HUES48 (cell line): Measurements from ENCODE around the gene NCOA4.
A peak's percentile ranks its signal among the peaks of the same experiment; 100 is the strongest.
"Not testable (repeated sequence)": the region's sequence is repeated elsewhere in the genome, so short reads cannot be mapped to it uniquely, and the experiment has no call there.

Experiments
- H3K27ac ChIP-seq: one replicate; pipeline ENCODE4 v1.7.0; 2013; ENCODE audit warnings: low read depth, low read length, inconsistent platforms
- H3K27me3 ChIP-seq: 2 replicates; pipeline ENCODE4 v1.6.1; 2013; ENCODE audit warnings: mild to moderate bottlenecking, low read length; ENCODE audit not compliant: control insufficient read depth, insufficient read depth
- H3K36me3 ChIP-seq: 2 replicates; pipeline ENCODE4 v1.6.1; 2013; ENCODE audit warnings: low read length; ENCODE audit not compliant: control insufficient read depth, insufficient read depth
- H3K4me1 ChIP-seq: 2 replicates; pipeline ENCODE4 v1.6.1; 2013; ENCODE audit warnings: mild to moderate bottlenecking, low read length; ENCODE audit not compliant: control insufficient read depth, insufficient read depth
- H3K4me3 ChIP-seq: 2 replicates; pipeline ENCODE4 v1.5.1; 2013; ENCODE audit warnings: mild to moderate bottlenecking, low read depth, low read length
- H3K9ac ChIP-seq: 2 replicates; pipeline ENCODE4 v1.6.1; 2013; ENCODE audit warnings: mild to moderate bottlenecking, low read depth, low read length, moderate library complexity
- H3K9me3 ChIP-seq: 2 replicates; pipeline ENCODE4 v1.6.1; 2013; ENCODE audit warnings: low read length; ENCODE audit not compliant: control insufficient read depth, insufficient read depth

Gene NCOA4

DNA sequence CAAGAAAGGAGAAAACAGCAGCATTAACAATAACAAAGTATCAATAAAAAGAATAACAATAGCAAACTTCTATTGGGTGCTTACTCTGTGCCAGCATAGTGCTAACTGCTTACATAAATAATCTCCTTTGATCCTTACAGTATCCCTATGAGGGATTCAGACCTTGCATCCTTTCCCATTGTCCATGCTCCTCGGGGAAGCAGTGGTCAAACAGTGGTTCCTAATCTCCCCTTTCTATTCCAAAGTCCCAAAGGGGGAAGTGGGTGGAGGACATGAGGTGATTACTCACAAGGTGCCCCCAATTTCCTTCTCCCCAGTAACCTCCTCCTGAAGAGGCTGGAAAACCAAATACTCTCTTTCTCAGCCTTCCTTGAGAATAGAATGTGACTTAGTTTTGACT is 37.7 kb upstream of the NCOA4 start:
- H3K4me3 ChIP-seq, result no peak overlapping the region
- no peak overlapping the region for H3K9ac ChIP-seq
- H3K36me3 ChIP-seq, result no peaks in the 10 kb centered on the region
- H3K4me1 ChIP-seq, result no peaks in the 10 kb centered on the region
- H3K9me3 ChIP-seq, result no peaks in the 10 kb centered on the region; the same call in 1 of the 2 replicates
- H3K27me3 ChIP-seq, result no peaks in the 10 kb centered on the region
- H3K27ac ChIP-seq, result peak overlapping the region; percentile 88

DNA sequence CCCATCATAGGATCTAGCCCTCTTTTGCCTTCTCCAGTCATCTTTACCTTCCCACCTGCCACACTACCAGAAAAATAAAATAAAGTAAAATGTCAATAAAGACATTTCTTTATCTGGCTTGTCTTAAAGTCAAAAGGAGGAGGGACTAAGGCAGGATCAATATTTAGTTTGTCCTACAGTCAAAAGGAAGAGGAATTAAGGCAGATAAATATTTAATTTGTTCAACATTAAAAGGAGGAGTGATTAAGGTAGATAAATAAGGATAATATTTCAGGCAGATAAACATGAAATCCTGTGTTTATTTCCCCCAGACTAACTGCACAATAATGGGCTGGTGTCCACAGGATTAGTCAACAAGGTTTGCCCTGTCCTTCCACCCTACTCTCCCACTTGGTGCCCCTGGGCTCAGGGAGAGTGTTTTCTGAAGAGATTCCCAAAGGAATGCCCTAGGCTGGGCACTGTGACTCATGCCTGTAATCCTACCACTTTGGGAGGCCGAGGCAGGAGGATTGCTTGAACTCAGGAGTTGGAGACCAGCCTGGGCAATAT is 33.9 kb upstream of the NCOA4 start:
- Histone ChIP-seq H3K27ac (no peak overlapping the region), H3K4me1 (no peaks in the 10 kb centered on the region), H3K36me3 (no peaks in the 10 kb centered on the region), H3K27me3 (no peaks in the 10 kb centered on the region), H3K9ac (no peak overlapping the region), H3K4me3 (no peak overlapping the region), H3K9me3 (no peaks in the 10 kb centered on the region; the same call in 1 of the 2 replicates)

GRCh38 chr10:46062723-46063428 is 32.5 kb upstream of the NCOA4 start:
- H3K4me3 ChIP-seq, result no peak overlapping the region
- no peaks in the 10 kb centered on the region for H3K27me3 ChIP-seq
- no peak overlapping the region for H3K27ac ChIP-seq
- no peaks in the 10 kb centered on the region for H3K9me3 ChIP-seq
- no peaks in the 10 kb centered on the region for H3K4me1 ChIP-seq
- no peaks in the 10 kb centered on the region for H3K36me3 ChIP-seq
- H3K9ac ChIP-seq, result no peak overlapping the region

DNA sequence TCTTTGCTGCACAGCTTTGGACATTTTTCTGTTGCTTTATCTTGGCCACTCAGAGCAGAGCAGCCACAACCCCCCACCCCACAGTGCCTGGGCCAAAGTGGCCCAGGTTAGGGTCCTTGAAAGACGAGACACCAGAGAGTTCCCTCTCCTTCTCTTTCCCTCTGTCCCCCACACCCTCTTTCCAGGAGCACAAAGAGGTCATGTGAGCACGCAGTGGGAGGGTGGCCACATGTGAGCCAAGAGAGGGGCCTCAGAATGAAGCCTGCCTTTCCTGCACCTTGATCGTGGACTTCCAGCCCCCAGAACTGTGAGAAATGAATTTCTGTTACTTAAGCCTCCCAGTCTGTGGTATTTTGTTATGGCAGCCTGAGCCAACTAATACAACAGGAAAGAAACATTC is 30.3 kb upstream of the NCOA4 start:
- H3K4me3 ChIP-seq, result no peak overlapping the region
- no peak overlapping the region for H3K9ac ChIP-seq
- H3K4me1 ChIP-seq, result no peaks in the 10 kb centered on the region
- H3K36me3 ChIP-seq, result no peaks in the 10 kb centered on the region
- no peak overlapping the region for H3K27ac ChIP-seq
- no peaks in the 10 kb centered on the region for H3K9me3 ChIP-seq
- no peaks in the 10 kb centered on the region for H3K27me3 ChIP-seq

DNA sequence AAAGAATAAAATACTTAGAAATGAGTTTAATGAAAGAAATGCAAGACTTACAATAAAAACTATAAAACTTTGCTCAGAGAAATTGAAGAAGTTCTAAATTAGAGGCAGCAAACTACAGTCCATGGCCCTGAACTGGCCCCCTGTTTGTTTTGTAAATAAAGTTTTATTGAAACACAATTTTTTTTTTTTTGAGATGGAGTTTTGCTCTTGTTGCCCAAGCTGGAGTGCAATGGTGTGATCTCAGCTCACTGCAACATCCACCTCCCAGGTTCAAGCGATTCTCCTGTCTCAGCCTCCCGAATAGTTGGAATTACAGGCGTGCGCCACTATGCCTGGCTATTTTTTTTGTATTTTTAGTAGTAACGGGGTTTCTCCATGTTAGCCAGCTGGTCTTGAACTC is 27.5 kb upstream of the NCOA4 start:
- not testable (repeated sequence) for H3K9me3 ChIP-seq, H3K4me3 ChIP-seq, H3K9ac ChIP-seq, H3K27ac ChIP-seq, H3K27me3 ChIP-seq, H3K36me3 ChIP-seq
- H3K4me1 ChIP-seq, result peaks cover 21% of the 10 kb centered on the region

GRCh38 chr10:46057038-46057437 is 26.6 kb upstream of the NCOA4 start:
- no peak overlapping the region for H3K9ac ChIP-seq
- no peak overlapping the region for H3K4me3 ChIP-seq
- peaks cover 26% of the 10 kb centered on the region for H3K4me1 ChIP-seq
- no peak overlapping the region for H3K27ac ChIP-seq
- no peaks in the 10 kb centered on the region for H3K27me3 ChIP-seq
- H3K36me3 ChIP-seq, result no peaks in the 10 kb centered on the region
- H3K9me3 ChIP-seq, result no peaks in the 10 kb centered on the region

DNA sequence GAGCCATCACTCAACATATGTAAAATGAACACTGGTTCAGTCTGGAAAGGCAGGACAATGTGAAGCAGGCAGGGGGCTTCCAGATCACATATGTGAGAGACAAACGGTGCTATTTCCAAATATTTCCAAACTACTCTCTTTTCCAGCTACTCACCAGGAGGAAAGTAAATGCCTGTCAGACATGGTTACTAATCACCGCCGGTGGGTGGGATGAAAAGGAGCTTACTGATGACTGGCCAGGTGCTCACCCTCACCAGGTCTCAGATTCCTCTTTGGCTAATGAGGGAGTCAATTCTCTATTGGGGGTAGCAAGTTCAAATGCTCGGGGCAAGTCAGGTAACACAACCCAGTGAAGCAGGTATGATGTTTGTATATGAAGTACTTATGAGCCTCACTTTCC is 25.3 kb upstream of the NCOA4 start:
- Histone ChIP-seq H3K9ac (no peak overlapping the region), H3K9me3 (no peaks in the 10 kb centered on the region), H3K27ac (no peak overlapping the region), H3K36me3 (no peaks in the 10 kb centered on the region), H3K4me1 (peaks cover 30% of the 10 kb centered on the region), H3K27me3 (no peaks in the 10 kb centered on the region), H3K4me3 (no peak overlapping the region)

- Histone ChIP-seq H3K27ac (peak overlapping the region; percentile 79), H3K9ac (no peak overlapping the region), H3K4me3 (0 out of 2 replicates have a peak overlapping the region, but pooled peaks have one; percentile 28), H3K27me3 (no peaks in the 10 kb centered on the region), H3K36me3 (no peaks in the 10 kb centered on the region), H3K9me3 (no peaks in the 10 kb centered on the region), H3K4me1 (peaks cover 30% of the 10 kb centered on the region)
Observed at GRCh38 chr10:46053534-46054434, 23.4 kb upstream of the NCOA4 start.

DNA sequence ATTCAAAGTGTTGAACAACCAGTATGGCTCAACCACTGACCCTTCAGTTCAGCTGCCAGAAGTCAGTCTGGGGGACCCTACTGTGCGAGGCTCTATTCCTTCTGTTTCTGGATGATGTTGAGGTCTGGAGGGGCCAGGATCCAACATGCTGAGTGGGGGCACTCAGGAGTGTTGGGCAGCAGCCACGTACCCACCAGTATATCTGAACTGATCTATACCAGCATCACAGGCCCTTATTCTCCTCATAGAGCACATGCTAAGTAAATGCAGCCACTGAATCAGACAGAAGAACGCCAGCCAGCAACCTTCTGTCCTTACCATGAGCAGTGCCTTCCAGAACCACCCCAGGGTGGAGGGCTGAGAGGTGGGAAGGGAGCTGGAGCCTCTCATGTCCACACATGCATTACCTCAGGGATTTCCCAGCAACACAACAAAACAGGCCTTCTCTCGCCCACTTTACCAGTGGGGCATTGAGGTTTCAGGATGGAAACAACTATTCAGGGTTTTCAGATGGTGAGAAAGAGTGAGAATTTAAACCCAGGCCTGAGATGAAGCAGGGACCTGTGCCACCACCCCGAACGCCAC is 22.5 kb upstream of the NCOA4 start:
- Histone ChIP-seq H3K4me1 (peaks cover 30% of the 10 kb centered on the region), H3K9ac (no peak overlapping the region), H3K27ac (peak overlapping the region; percentile 77), H3K36me3 (no peaks in the 10 kb centered on the region), H3K27me3 (no peaks in the 10 kb centered on the region), H3K9me3 (no peaks in the 10 kb centered on the region), H3K4me3 (no peak overlapping the region)

DNA sequence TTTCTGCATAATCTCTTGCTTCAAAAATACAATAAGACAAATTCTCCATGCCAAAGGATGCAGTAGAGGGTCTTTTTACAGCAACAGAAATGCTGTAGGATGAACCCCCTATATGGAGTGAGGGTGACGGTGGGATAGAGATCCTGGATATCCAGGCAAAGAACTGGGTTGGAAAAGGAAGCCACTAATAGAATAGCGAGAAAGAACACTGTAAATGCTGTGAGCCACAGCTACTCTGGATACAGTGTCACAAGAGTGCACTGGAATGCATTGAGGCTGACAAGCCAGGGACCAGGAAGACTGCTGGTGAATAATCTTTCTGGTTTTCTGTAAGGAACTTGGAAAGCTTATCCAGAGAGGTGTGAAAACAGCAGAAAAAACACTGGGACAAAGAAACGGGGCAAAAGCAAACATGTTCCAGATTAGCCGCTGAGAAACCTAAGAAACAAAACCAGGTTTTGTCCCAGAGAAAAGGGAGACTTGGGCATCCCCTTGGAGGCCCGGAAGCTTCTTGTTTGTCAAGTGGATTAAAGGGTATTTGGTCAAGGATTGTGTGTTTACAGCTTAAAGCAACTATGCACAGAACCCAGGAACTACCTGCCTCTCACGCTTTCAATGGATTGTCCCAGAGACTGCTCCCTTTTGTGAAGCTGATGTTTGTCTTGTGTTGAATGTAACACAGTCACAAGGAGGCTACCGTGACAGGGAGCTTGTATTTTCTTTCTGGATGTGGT is 21.8 kb upstream of the NCOA4 start:
- H3K36me3 ChIP-seq, result no peaks in the 10 kb centered on the region

More for the DNA sequence above, 21.8 kb upstream of the NCOA4 start:
- Histone ChIP-seq H3K4me3 (no peak overlapping the region), H3K9ac (no peak overlapping the region), H3K9me3 (no peaks in the 10 kb centered on the region), H3K27me3 (no peaks in the 10 kb centered on the region), H3K4me1 (peaks cover 30% of the 10 kb centered on the region), H3K27ac (peak overlapping the region; percentile 77)
